HG03097 (cell line): ENCODE results near the gene RNF103.
"Not testable (repeated sequence)": the region's sequence is repeated elsewhere in the genome, so short reads cannot be mapped to it uniquely, and the experiment has no call there.

ENCODE experiments used
- ATAC-seq: cut with Tn5 transposase; IDR thresholded peaks from one replicate; pipeline ENCODE4 v1.9.1; 2021; ENCODE audit not compliant: unreplicated experiment, low FRiP score

RNF103 gene, protein sequence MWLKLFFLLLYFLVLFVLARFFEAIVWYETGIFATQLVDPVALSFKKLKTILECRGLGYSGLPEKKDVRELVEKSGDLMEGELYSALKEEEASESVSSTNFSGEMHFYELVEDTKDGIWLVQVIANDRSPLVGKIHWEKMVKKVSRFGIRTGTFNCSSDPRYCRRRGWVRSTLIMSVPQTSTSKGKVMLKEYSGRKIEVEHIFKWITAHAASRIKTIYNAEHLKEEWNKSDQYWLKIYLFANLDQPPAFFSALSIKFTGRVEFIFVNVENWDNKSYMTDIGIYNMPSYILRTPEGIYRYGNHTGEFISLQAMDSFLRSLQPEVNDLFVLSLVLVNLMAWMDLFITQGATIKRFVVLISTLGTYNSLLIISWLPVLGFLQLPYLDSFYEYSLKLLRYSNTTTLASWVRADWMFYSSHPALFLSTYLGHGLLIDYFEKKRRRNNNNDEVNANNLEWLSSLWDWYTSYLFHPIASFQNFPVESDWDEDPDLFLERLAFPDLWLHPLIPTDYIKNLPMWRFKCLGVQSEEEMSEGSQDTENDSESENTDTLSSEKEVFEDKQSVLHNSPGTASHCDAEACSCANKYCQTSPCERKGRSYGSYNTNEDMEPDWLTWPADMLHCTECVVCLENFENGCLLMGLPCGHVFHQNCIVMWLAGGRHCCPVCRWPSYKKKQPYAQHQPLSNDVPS

DNA sequence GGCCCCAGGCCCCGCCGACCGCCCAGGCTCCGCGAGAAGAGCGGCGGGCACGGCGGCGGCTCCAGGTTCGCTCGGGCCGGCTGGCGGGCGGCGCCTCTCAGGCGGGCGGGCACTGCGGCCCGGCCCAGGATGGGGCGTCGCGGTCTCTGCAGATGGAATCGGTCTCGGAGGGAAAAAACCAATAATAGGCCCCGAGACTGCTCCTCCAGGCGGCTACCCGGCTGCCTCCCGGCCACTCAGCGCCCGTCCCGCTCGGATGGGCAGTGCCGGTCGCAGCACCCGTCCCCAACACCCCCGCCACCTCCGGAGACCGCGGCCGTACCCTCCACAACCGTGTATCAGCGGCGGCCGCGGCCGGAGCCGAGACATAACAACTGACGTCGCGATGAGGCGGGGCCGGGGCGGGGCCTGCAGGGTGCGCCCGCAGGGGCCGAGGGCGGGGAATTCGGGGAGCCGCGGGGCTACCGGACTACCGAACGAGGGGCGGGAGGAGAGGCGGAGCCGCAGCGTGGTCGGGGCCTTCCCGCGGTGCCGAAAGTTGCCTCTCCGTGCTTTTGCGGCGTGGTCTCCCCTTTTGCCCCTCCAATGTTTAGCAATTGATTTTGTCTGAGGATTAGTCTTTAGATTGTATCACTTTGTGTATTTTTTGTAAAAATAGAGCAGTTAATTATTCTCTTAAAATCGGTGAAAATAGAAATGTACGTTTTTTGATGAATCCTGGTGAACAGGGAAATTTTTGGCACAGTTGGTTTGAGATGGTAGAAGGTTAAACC lies at the start of gene RNF103:
TSS of gene RNF103 (minus strand) at position 372 of the 773 bp plus-strand sequence. CDS start 979 bp downstream, outside the sequence.
- peak; percentile 83 for ATAC-seq

DNA sequence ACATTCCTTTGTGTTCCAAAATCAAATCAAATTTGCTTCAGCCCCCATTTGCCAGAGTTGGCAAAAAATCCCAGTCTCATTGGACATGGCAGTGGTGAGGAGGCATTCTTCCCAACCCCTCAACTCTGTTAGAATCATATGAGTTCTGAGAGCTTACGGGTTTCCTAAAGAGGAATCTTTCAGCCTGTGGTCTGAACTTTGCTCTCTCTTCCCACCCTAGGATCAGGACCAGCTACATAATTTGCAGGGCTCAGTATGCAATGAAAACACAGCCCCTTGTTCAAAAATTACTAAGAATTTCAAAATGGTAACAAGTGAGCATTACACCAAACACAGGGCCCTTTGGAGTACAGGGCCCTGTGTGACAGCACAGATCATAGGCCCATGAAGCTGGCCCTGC lies 49.3 kb upstream of the RNF103 start:
- ATAC-seq, result no peak

DNA sequence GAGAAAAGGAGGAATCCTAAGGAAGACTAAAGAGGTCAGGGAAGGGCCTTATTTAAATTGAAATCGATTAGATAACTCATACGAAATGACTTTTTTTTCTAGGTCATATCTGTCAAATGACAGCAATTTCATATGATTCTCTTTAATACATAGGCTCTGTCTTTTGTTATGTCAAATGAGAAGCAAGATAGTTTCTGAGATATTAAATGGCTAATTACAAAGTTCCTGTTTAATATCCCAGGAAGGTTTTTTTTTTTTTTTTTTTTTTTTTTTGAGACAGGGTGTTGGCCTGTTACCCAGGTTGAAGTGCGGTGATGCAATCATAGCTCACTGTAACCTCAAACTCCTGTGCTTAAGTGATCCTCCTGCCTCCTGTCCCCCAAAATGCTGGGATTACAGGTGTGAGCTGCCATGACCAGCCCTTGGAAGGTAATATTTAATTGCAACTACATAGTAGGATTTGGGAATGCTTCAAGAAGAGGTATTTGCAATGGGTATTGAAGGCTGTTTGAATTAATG lies 48.4 kb upstream of the RNF103 start:
- no peak for ATAC-seq

DNA sequence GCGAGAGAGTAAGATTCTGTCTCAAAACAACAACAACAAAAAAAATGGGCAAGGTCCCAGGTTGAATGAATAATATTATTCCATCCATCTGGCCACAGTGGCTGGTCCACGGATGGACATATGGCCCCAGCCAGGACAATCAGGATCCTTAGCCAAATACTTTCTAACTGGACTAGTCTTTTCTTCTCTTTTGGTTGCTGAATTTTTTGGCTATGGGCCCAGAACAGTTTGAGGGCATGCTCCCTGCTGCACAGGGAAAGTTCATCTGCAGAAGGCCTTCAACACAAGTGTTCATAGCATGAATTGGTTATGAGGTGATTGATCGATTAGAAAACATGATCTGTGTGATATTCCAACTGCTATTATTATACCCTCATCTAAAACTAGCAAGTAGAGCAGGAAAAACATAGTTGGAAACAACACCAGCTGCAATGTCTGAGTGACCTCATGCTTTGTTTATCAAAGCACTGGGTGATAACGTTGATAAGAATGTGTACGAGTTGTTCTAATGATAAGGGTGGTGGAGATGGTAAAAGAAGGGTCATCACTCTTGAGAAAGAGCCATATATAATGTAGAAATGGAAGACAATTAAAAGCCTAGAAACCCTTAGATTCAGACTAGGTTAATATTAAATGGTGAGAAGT lies 47.8 kb upstream of the RNF103 start:
- ATAC-seq, result no peak

DNA sequence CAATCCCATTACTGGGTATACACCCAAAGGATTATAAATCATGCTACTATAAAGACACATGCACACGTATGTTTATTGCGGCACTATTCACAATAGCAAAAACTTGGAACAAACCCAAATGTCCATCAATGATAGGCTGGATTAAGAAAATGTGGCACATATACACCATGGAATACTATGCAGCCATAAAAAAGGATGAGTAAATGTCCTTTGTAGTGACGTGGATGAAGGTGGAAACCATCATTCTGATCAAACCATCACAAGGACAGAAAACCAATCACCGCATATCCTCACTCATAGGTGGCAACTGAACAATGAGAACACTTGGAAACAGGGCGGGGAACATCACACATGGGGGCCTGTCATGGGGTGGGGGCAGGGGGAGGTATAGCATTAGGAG lies 45.7 kb upstream of the RNF103 start:
- ATAC-seq, result not testable (repeated sequence)

DNA sequence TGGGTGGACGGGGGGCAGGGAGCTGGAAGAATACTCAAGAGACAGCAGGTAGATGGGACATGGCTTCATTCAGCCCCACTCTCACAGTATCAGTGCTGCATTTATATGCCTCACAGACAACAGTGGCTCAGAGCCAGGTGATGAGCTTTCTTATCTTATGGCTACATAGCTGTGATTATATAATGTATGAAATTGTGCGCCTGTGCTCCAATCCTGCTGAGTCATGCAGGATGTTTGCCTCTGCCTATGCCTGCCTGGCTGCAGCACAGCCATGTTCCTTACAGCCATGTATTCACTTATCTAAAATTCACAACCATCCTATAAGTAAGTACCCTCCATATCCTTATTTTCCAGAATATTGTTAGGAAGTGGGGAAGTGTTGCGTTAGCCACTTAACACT lies 37.7 kb upstream of the RNF103 start:
- no peak for ATAC-seq

DNA sequence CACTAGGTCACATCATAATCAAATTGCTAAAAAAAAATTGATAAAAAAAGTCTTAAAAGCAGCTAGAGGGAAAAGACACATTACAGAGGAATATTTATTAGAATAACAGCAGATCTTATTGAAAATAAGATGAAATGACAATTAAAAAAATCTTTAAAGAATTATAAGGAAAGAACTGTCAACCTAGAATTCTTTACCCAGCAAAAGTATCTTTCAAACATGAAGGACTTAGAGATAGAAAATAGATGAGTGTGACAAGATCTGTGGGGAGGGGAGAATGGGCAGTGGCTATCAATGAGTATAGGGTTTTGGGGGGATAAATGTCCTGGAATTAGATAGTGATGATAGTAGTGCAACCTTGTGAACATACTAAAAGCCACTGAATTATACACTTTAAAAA lies 26.5 kb upstream of the RNF103 start:
- no peak for ATAC-seq

DNA sequence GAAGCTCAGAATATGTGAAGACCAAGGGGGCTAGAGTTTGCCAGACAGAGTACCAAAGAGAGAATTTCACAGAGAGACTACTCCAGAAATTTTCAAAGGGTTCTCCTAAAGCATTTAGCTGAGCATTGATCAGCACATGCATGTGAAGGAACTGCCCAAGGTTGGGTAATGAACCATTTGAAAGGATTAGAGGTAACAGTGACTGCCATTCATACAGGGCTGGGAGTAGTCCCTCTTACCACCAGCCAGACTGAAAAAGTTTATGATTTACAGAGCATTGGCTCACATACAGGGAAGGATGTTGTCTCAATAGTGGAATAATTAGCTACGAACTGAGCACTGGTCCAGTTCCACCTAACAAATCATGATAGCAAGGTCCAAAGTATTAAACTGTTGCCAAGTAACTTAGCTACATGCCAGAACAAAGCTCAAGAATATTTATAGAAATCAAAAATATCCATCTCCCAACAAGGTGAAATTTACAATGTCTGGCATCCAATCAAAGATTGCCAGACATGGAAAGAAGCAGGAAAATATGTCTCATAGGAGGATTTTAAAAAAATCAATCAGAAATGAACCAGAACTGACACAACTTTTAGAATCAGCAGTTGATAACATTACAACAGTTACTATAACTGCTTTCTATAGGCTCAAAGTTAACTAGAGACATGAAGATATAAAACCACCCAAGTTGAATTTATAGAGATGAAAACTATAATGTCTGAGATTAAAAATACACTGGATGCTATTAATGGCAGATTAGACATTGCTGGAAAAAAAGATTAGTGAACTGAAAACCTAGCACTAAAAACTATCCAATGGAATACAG lies 25.7 kb upstream of the RNF103 start:
- ATAC-seq, result no peak

DNA sequence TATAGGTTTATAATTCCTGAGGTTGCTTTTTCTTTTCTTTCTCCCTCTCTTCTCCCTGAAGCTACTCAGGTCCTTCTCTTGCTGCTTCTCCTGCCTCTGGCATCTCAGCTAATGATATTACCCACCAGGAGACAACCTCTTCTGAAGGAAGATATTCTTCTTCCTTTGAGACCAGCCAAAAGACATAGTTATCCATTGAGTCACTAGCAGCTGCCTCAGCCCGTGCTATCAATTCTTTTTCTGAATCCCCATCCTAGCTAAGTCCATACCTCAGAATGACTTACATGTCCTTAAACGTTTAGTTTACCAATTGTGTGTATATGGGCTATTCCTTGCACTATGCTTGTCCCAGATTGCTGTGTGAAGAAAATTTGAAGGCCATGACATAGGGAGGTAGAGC lies 25.0 kb upstream of the RNF103 start:
- no peak for ATAC-seq

DNA sequence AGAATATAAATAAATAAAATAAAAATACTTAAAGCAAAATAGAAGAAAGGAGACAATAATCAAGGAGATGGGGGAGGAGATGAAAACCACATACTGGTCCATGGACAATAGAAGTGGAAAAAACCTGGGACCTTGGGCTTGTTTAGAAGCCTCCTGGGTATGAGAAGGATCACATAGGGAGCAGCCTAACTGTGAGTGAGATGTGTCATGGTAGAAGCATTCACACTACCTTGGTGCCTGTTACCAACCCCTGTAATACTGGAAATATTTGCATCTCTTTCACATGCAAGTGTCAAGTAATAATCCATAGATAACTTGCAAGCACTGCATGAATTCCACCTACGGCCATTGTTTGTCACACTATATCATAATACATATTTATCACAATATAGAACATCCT lies 23.2 kb upstream of the RNF103 start:
- ATAC-seq, result no peak

DNA sequence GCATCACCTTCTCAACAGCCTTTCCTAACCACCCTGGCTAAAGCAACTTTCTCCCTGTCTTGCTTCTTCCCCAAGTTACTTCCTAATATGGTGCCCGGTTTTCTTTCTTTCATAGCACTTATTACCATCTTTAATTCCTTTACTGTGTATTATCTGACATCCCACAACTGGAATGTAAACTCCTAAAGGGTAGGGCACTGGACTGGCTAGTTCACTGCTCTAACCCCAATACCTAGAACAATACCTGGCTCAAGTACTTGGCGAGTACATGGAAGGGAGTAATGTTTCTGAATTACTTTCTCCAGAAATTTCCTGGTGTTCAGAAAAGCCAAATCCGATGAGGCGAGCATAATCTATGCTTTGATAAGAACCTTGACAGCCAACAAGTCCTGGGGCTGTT lies 22.7 kb upstream of the RNF103 start:
- no peak for ATAC-seq

DNA sequence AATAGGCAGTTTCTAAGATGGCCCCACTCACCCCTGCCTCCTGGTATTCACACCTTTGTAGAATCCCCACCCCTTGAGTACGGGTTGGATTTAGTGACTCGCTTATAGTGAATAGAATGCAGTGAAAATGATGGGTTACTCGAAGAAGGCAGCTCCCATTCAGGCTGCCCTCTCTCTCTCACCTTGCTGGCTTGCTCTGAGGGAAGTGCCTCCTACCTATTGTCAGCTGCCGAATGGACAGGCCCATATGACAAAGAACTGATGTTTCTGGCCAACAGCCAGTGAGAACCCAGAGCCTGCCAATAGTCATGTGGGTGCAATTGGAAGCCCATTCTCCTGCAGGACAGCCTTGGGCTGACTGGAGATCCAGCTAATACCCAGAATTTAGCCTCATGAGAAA lies 22.1 kb upstream of the RNF103 start:
- ATAC-seq, result no peak

DNA sequence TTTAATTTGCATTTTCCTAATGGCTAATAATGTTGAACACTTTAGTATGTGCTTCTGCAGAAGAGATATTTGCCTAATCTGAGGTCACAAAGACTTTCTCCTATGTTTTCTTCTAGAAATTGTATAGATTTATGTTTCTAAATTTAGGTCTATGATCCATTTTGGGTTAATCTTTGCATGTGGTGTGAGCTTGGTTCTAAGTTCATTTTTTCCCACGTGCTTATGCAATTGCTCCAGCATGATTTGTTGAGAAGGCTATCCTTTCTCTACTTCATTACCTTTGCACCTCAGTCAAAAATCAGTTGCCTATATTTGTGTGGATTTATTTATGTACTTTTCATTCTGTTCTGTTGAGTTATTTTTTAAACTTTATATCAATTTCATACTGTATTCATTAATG lies 15.0 kb upstream of the RNF103 start:
- no peak for ATAC-seq

DNA sequence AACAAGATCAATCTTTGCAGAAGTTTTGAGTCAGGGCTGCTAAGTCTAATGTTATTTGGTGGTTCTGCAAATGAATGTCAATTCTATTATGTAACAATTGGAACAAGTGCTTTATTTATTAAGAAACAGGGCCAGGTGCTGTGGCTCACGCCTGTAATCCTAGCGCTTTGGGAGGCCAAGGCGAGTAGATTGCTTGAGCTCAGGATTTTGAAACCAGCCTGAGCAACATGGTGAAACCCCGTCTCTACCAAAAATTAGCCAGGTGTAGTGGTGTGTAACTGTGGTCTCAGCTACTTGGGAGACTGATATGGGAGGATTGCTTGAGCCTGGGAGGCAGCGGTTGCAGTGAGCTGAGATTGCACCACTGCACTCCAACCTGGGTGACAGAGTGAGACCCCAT lies 13.2 kb upstream of the RNF103 start:
- ATAC-seq, result no peak

DNA sequence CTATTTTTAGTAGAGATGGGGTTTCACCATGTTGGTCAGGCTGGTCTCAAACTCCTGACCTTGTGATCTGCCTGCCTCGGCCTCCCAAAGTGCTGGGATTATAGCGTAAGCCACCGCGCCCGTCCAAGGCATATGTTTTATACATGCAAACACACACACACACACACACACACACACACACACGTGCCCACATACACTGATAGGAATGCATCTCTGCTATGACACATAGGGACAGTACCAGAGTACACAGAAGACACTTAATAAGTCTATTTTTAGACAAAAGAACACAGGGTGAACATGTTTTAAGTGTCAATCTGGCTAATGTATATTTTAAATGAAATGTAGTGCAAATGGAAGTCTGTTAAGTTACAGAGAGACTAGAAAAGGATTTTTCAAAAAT lies 10.7 kb upstream of the RNF103 start:
- ATAC-seq, result no peak

DNA sequence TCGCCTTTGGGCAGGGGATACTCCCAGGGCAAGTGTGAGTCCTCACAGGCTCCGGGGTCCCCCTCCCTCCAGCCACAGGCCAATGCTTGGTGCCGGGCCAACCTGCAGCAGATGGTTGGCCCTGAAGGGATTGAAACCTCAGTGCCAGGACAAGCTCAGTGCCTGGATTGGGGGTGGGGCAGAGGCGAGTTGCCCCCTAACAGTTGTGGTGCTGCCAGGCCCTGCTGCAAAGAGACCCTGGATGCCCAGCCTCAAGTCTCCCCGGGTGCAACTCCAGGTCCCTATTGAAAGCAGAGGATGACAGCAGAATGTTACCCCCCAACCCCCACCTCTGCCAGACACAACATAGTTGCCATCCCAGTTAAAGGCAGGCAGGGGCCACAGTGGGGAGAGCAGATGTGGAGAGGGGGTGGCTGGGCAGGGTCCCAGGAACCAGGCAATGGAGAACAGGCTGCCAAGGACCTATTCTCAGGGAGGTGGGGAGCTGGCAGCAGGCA lies 9.5 kb upstream of the RNF103 start:
- no peak for ATAC-seq

DNA sequence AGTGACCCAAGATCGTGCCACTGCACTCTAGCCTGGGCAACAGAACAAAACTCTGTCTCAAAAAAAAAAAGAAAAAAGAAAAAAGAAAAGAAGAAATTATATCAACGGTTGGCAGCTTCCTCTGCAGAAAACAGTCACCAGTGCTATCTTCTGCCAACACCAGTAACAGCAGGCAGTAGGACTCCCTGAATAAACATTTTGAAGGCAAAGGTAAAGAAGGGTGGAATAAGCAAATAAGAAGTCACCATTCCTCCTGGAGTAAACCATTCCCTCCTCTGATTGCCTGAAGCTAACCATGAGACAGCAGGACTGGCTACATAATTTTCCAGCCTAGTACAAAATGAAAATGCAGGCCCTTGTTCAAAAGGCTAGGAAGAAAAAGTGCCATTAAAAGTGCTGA lies 9.0 kb upstream of the RNF103 start:
- ATAC-seq, result no peak

DNA sequence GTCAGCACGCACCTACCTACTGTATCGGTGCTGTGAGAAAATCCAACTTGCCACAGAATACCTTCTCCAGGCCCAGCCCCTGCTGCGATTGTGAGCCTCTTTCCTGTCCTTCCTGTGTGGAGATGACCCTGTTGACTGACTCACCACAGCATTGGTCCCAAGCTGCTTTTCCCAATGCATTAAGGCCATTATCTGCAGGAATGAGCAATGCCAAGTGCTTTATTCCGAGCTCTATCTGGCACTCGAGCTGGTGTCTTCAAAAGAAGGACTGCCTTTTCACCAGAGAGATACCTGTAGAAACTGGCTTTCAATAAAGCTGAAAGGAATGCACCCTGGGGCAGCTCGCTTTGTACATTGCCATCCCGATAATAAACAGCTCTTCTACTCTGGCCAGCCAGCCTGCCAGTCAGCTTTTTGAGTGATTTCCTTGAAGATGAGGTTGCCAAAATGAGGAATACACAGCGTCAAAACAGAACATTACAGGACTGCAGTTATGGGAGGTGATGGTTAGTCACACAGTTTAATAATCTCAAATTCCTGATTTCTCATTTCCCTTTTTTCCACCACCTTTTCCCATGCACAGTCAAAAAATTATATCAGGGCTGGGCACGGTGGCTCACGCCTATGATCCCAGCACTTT lies 8.3 kb upstream of the RNF103 start:
- no peak for ATAC-seq

DNA sequence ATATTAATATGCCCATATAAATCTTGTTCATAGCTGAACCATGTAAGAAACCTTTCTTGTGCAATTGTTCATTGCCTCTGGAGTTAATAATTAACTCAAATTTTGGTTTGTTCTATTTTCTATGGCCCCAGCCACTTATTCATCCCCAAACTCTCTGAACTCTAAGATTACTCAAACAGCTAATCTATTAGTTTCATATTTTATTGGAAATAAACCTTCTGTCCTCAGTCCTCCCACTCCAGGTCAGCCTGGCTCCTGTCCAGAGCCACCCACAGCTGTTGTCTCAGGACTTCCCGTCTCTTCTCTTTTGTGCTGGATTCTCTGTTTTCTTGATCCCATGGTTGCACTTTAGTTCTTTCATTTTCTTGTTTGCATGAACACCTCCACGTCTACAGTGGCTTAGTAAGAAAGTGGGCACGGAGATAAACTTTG lies 4.4 kb upstream of the RNF103 start:
- ATAC-seq, result no peak
